Activated naive CD8-positive, alpha-beta T cell treated with anti-CD3 and anti-CD28 coated beads, Interleukin-2, amount 50 U/mL, for 16 hours (primary cell): Measurements from ENCODE around the gene CCR3.

Experiments used
- DNase-seq: peaks from one replicate; pipeline ENCODE4 v3.0.0-alpha.2; 2020; ENCODE audit warnings: low read depth, low spot score

Gene CCR3

DNA sequence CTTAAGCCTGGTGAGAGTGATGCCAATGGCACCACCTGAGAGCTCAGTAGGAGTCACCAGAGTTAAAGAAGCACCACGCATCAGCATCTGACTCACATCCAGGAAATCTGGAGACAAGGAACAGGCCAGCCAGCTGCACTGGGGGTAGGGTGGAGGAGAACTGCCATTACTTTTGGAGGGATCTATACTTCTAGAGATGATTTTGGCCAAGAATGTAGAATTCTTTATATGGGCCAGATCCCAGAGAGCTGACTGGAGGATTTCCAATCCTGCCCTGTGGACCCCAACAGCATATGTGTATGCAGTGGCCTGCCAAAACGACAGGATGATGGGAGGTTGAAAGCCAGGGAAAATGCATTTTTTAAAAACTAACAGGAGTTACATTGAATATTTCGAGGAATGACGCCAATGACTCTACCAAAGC, 29.8 kb downstream of the CCR3 start:
- no peak for DNase-seq

GRCh38 chr3:46276497-46277099, 34.3 kb downstream of the CCR3 start:
- peak; percentile 31 for DNase-seq

- DNase-seq: no peak
Observed at GRCh38 chr3:46277476-46277875, 35.2 kb downstream of the CCR3 start.

DNA sequence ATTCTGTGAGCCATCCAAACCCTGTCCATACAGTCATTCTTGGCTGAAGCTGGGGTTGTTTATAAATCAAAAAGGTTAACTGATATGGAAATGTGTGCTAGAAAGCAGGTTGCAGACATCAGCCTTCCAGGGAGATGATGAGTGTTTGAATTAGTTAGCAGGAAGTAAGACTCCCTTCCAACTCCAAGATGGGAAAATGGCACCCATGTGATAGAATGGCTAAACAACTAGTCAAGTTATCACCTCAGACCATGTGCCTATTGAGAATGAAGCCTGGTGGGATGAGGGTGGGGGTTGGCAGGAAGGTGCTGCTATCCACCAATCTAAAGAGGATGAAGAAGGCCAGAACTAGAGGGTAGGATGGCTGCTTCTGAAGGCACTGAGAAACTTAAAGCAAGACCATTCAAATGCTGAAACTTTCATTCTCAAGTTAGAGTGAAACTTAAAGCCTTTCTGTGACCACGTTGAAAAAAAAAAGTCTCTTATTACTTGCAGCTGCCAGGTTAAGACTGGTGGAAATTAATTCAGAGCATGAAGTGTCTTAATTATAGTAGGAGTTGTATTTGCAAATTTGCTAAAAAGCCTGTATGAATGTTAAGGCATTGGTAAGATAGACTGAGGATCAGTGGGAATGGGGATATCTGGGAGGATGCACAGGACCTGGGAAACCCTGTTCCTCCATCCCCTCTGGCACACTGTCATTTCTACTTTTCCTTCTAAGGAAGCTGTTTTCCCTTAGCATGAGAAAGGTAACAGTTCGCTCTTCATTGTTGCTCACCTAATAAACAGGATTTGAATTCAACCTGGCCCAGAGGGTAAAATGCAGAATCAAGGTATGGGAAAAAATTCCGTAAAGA, 36.8 kb downstream of the CCR3 start:
- no peak for DNase-seq

GRCh38 chr3:46280105-46280797, 38.0 kb downstream of the CCR3 start:
- DNase-seq: no peak

DNA sequence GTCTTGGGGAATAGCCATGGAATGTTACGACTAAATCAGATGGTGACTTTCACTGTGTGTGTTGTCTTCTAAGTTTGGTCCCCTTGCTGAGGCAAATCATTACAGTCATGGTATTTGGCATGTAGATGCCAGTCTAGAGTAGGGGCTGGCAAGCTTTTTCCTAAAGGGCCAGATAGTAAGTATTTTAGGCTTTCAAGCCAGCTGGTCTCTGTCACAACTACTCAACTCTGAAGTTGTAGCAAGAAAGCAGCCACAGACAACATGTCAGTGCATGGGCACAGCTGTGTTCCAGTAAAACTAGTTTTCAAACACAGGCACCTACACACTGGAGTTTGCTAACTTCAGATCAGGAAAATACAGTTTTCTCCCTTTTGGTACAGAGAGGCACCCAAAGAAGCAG, 39.3 kb downstream of the CCR3 start:
- DNase-seq: no peak

DNA sequence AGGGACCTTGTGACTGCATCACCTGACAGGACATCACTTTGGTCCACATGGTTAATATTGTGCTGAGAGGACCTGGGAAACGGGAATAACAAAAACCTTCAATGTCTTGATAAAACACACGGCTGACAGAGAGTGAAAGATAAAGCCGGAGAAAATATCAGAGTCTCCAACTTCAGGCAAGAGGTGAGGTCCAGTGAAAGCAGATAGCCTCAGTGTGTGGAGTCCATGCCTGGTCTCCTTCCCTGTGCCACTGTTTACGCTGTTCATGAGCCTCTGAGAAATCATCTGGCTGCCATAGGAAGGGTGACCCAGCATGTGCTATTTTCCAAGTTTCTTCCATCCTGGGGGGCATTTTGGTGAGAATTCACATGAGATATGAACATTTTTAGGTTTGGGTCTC, 39.8 kb downstream of the CCR3 start:
- no peak for DNase-seq

GRCh38 chr3:46282696-46283095, 40.4 kb downstream of the CCR3 start:
- no peak for DNase-seq

GRCh38 chr3:46283881-46284450, 41.7 kb downstream of the CCR3 start:
- DNase-seq: no peak

GRCh38 chr3:46284981-46285683, 42.9 kb downstream of the CCR3 start:
- no peak for DNase-seq

DNA sequence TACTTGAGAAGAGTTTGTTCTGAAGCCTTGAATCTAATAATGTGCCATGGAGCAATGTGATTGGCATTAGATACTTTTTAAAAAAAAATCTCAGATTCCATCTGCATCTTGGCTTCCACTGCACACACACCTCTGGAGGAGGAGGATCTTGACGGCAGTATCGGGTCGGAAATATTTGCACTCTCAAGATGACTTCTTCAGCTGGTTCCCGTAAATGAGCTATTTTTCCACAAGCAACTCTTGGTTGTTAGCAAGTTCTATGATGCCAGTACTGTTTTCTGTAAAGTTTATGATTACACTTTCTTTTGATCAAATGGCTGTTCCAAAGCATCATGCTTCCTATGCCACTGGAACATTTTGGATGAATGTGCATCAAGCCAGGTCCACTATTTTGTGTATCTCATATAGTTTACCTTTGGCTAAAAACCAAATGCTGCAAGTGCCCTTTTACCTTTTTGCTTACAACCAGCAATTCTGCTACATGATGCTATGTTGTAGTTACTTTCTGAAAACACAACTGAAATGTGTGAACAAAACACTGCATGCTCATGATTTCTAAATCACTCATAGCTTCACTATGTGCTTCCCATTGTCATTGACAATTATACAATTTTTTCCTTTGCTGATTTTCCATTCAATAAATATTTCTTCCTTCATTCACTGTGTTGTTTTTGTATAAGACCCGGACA, 43.8 kb downstream of the CCR3 start:
- DNase-seq: no peak

GRCh38 chr3:46286947-46287565, 44.8 kb downstream of the CCR3 start:
- DNase-seq: no peak

DNA sequence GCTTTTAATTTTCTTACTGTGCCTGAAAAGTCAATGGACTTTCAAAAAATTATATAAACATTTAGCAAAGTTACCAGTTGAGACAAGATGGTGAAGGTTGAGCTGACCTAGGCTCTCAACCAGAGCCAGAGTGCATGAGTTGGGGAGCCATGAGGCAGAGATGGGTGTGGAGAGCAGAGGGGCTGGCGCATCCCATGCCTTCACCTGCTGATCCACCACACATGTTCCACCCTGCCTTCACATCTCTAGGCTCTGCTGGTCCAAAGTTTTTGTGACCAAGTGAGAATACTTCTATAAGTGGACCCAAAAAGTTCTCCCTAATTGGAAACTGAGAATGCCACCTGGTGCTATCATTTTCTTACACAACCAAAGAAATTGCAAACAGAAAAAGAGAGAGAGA, 47.3 kb downstream of the CCR3 start:
- DNase-seq: no peak

GRCh38 chr3:46289966-46290365, 47.7 kb downstream of the CCR3 start:
- DNase-seq: no peak

GRCh38 chr3:46291046-46291445, 48.8 kb downstream of the CCR3 start:
- DNase-seq: no peak

DNA sequence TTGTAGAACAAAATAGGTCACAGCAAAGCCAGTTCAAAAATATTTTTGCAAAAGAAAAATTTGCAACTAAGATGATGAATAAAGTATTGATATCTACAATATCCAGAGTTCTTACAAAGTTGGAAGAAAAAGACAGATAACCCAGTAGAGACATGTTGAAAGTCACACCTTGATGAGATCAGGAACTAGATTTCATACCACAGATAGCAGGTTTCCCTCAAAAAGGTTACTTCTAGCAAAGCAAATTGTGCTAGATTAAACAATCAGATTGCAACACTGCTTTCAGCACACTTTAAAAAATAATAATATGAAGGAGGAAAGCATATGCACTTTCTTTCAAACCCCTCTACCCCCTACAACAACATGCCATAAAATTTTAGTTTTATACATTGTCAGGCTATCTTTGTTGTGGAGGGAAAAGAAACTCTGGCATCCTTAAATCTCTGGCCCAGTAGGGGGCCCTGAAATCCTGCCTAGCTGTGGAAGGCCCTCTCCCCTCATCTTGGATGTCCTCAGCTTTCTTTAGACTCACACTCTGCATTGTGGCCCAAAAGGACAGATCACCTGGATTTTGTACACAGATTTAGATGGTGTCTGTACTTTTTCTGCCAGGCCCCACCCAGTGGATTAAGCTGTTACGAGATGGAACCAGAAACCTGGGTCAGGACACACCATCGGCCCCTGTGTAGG, 50.9 kb downstream of the CCR3 start:
- DNase-seq: no peak

DNA sequence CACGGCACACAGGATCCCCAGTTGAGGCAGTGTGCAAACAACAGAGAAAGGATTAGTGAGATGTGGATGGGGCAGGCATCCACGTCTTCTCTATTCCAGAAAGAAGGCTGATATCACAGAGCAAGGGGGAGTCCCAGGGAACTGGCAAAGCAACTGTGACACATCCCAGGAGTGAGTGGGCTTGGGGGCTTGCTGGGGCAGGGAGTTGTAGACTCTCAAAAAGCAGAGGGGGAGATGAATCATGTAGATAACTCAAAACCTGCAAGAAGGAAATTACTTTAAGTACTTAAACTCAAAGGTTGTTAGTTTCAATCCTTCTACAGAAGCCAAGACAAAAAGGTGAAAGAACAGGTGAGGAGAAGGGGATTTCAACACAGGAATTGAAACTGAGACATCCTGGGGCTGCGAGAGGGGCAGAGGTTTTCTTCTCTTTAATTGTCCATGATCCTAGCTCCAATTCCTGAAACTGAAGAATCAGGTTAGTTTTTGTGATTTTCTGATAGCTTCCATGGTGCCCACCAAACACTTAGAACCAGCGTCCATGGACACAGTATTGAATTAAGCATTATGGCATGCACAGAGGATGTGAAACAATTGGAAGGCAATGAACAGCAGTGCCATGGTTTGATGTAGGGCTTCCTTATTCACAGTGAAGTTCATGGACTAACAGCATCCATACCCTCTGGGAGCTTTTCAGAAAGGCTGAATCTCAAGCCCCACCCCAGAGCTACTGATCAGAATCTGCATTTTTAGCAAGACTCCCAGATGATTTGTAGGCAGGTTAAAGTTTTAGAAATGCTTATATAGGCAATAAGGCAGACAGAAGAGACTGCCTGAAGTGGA, 52.0 kb downstream of the CCR3 start:
- peak; percentile 24 for DNase-seq

GRCh38 chr3:46296826-46297225, 54.6 kb downstream of the CCR3 start:
- DNase-seq: no peak
